Cardiac atrium fibroblast (primary cell): ENCODE data around the gene POTEB3. TPM values are rescaled to one million over a fixed set of nuclear protein-coding genes. Genes with fewer than 3 reads are reported as not detected.

ENCODE experiments used
- total RNA-seq: library from RNA; depleted of rRNA; stranded (reverse); fragments of >200 nt; gene quantifications from 2 replicates; pipeline ENCODE4 v1.2.3, GENCODE V29; 2015

POTEB3 gene
- total RNA-seq, result not detected in 2 replicates

DNA sequence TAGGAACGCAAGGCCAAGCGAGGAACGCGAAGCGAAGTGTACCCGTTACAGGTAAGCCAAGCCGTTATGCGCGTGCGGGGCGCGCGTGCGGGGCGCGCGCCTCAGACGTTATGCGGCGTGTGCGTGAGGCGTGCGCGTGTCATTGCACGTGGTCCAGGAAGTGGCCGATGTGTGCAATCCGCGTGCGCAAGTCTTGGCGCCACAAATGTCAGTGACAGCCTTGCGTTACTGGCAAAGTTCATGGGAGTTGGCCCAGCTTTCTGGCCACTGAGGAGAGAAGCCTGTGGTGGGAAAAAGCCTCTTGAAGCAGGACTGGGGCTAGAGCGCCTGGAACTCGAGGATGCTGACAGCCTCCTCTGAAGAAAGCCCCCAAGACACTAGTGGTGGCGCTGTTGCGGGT is at the start of gene POTEB3:
TSS of gene POTEB3 (minus strand) at position 101 of the 400 bp plus-strand sequence. CDS start 488 bp downstream, outside the sequence.

